ENCODE results near the gene RBMS3. TPM values are rescaled to one million over a fixed set of nuclear protein-coding genes. Genes with fewer than 3 reads are reported as not detected.
A peak's percentile ranks its signal among the peaks of the same experiment; 100 is the strongest.

The RBMS3 gene
- total RNA-seq, 4 donors from 2014 or later = 2.8 to 77.6 (median 13.7) TPM

DNA sequence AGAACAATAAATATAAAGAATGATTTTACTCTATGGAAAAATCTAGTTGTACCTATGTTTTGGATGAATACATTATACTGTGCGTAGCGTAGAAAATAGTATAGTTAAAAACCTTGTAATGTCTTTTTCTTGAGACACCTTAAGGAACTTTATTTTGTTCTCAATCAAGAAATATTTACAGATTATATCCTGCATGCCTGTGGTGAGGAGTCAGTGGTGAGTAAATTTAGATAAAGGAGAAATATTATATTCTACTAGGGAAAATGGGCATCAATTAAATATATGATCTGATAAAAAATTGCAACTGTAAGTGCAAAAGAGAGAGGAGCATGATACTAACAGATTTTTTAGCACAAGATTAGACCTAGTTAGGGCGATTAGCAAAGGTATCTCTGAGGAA lies 157.7 kb downstream of the RBMS3 start:
- no peaks in the 10 kb centered on the region for H3K9me3 ChIP-seq
- TF ChIP-seq POLR2A (IDR thresholded peaks at IDR 0.05) = no peak
- TF ChIP-seq, protein P1, sequence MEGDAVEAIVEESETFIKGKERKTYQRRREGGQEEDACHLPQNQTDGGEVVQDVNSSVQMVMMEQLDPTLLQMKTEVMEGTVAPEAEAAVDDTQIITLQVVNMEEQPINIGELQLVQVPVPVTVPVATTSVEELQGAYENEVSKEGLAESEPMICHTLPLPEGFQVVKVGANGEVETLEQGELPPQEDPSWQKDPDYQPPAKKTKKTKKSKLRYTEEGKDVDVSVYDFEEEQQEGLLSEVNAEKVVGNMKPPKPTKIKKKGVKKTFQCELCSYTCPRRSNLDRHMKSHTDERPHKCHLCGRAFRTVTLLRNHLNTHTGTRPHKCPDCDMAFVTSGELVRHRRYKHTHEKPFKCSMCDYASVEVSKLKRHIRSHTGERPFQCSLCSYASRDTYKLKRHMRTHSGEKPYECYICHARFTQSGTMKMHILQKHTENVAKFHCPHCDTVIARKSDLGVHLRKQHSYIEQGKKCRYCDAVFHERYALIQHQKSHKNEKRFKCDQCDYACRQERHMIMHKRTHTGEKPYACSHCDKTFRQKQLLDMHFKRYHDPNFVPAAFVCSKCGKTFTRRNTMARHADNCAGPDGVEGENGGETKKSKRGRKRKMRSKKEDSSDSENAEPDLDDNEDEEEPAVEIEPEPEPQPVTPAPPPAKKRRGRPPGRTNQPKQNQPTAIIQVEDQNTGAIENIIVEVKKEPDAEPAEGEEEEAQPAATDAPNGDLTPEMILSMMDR (IDR thresholded peaks at IDR 0.05) = no peak
- H3K27me3 ChIP-seq = no peaks in the 10 kb centered on the region
- DNase-seq = no peak
- no peaks in the 10 kb centered on the region for H3K36me3 ChIP-seq
- no peak overlapping the region for H3K27ac ChIP-seq
- H3K4me1 ChIP-seq = peaks cover 0 to 3% (median 0%) of the 10 kb centered on the region in 4 donors
- H3K4me3 ChIP-seq = no peak overlapping the region

DNA sequence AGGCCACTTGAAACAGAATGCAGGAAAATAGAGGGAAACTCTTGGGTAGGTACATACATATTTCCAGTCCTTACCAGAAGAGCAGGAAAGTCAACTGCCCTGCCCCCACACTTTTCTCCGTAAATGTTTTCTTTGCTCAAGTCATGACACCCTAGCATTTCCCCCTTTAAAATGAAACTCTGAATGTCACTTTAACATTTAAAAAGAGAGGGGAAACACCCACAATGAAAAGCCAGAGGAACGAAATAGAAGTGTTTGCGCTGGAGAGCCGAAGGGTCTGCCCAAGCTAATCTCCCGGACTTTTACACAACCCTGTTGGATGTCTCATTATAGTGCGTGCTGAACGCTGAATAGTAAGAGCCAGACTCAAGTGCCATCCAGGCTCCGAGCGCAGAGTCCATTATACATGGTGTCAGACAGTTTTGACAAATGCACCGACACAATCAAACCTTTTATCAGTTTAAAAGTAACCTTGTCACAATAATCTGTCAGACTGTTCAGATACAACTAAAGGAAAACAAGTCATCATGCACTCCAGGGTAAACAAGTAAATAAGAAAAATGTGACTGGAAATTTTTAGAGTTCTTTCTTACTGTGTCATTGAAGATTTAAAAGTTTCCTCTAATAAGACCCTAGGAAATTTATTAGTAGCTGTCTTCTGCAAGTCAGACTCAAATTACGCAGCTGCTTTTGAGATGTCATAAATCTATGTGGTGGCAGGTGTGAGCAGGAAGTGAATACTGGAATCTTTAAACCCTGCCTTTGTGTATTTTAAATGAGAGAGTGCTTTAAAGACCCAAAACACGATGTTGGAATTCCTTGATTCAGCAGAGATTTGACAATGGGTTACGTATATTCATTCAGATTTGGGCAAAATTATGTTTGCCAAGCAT lies 159.8 kb downstream of the RBMS3 start:
- peaks cover 0 to 3% (median 0%) of the 10 kb centered on the region in 4 donors for H3K4me1 ChIP-seq
- peak in 1 of 3 donors; percentile 46 for DNase-seq
- H3K9me3 ChIP-seq = no peaks in the 10 kb centered on the region
- no peak for TF ChIP-seq POLR2A (IDR thresholded peaks at IDR 0.05)
- TF ChIP-seq, protein P1 (IDR thresholded peaks at IDR 0.05) = no peak
- H3K27me3 ChIP-seq = no peaks in the 10 kb centered on the region
- H3K27ac ChIP-seq = no peak overlapping the region
- H3K4me3 ChIP-seq = peak overlapping the region in 2 of 4 donors; percentile 1 to 26
- H3K36me3 ChIP-seq = no peaks in the 10 kb centered on the region

DNA sequence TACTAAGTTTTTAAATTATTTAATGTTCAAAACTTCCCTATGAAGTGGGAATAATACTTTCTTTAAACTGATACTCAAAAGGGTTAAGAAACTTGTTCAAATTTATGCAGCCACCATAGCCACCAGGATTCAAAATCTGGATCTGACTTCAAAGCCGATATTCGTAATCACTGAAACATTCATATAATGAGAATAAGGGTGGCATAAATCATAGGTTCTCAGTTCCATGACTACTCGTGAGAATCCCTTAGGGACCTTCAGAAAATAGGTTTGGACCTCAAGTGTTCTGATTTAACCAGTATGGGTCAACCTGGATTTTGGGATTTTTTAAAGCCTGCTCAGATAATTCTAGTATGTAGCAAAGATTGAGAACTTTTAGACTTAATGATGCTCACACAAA lies 160.6 kb downstream of the RBMS3 start:
- Histone ChIP-seq H3K27ac (no peak overlapping the region), H3K4me3 (no peak overlapping the region), H3K36me3 (no peaks in the 10 kb centered on the region), H3K9me3 (no peaks in the 10 kb centered on the region), H3K27me3 (no peaks in the 10 kb centered on the region), H3K4me1 (peaks cover 0 to 3% (median 0%) of the 10 kb centered on the region in 4 donors)
- TF ChIP-seq, protein P1 (IDR thresholded peaks at IDR 0.05) = no peak
- no peak for TF ChIP-seq POLR2A (IDR thresholded peaks at IDR 0.05)
- no peak for DNase-seq

DNA sequence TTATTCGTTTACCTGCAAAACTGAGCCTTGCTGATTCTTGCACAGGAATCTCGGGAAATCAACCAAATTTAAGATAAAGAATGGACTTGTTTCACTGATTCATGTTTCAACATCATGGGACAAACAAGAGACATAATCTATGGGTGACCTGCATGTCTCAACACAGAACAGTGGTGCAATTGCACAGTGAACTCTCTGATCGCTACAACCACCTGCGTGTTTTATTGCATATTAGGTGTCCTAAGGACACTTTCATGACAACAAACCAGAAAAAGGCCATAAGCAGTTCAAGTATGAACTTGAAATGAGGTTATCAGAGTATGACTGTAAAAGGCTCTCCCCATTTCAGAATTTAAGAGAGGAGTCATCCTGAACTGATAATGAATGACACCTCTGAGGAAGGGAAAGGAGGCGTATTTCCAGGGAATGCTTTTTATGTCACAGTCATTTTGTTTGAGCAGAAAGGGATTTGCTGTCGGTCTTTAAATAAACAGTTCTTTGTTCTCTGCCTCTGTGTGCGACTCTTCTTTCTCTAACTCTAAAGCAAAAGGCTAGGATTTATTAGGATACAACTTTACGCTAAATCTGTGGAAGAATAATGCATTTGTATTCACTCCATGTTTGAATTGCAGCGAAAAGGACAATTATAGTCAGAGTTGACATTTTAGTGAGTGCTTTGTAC lies 167.2 kb downstream of the RBMS3 start:
- TF ChIP-seq, protein P1 (IDR thresholded peaks at IDR 0.05) = no peak
- TF ChIP-seq POLR2A (IDR thresholded peaks at IDR 0.05) = no peak
- Histone ChIP-seq H3K36me3 (no peaks in the 10 kb centered on the region), H3K27me3 (no peaks in the 10 kb centered on the region), H3K27ac (no peak overlapping the region), H3K9me3 (no peaks in the 10 kb centered on the region), H3K4me3 (no peak overlapping the region), H3K4me1 (no peaks in the 10 kb centered on the region)
- DNase-seq = no peak

DNA sequence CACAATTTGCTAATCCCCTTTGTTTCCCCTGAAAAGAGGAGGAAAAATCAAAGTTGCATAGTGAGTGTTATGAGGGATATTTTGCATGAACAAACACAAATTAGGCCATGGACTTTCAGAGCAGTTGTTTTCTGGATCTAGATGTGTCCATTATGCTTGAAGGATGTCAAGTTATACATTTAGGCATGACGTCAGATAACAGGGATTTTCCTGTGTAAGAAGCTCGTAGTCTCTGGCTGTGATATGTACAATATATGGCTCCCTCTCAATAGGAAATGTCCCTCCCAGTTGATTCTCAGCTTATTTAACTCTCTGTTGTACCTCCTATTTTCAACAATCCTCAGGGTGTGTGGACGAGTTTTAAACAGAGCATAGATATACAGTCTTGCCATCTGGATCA lies 171.0 kb downstream of the RBMS3 start:
- no peaks in the 10 kb centered on the region for H3K4me1 ChIP-seq
- DNase-seq = no peak
- no peaks in the 10 kb centered on the region for H3K9me3 ChIP-seq

DNA sequence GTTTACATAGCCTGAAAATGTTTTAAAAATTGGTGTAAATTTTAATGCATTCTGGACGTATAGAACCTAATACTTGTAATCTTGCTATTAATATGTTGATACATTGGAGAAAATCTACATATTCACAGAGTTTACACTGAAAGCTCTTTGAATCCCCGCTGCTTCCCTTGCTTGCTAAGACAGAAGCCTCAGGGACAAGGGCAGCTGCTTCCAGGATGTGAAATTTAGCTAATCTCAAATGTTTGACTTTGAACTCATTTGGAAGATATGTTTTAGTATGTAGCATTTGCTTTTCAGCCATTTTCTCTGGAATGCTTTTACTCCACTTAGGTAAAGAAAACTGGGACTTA lies 172.0 kb downstream of the RBMS3 start:
- Histone ChIP-seq H3K4me1 (no peaks in the 10 kb centered on the region), H3K27ac (no peak overlapping the region), H3K36me3 (no peaks in the 10 kb centered on the region), H3K9me3 (no peaks in the 10 kb centered on the region), H3K27me3 (no peaks in the 10 kb centered on the region), H3K4me3 (no peak overlapping the region)
- TF ChIP-seq, protein P1 (IDR thresholded peaks at IDR 0.05) = no peak
- no peak for TF ChIP-seq POLR2A (IDR thresholded peaks at IDR 0.05)
- DNase-seq = no peak

More for the DNA sequence above, 171.0 kb downstream of the RBMS3 start:
- Histone ChIP-seq H3K36me3 (no peaks in the 10 kb centered on the region), H3K27ac (no peak overlapping the region), H3K27me3 (no peaks in the 10 kb centered on the region), H3K4me3 (no peak overlapping the region)
- TF ChIP-seq POLR2A (IDR thresholded peaks at IDR 0.05) = no peak
